ENCODE measurements around the gene CDK15. TPM values are rescaled to one million over a fixed set of nuclear protein-coding genes. Genes with fewer than 3 reads are reported as not detected.

CDK15 gene
- total and polyA plus RNA-seq, 2 experiments from 2014 or later = 0.27 TPM; not detected in 1

DNA sequence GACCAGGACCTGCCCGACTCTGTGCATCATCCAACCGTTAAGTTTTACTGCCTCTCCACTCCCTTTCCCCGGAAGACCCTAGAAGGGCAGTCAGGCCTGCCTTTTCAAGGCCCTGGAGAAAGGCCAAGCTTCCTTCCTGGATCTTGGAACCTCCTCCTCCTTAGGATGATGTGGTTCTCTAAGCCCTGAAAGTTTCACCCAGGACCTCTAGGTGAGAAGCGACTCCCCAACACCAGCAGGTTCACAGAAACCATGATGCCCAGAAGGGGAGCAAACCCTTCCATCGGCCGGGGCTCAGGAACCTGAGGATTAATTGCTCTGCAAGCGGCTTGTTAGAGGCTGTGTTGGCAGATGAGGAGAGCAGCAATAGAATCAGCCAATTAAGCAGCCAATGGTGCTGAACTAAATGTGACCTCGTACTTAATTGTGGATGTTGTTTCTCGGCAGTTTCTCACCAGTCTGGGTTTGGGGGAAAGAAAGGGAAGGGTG is 133.2 kb downstream of the CDK15 start:
- Histone ChIP-seq H2AFZ (no peak overlapping the region), H3F3A (replicated peaks; ENCODE audit: low read depth) (no peaks in the 10 kb centered on the region; the same call in 1 of the 2 replicates), H3K27ac (ENCODE audit: low read depth) (no peak overlapping the region), H4K20me1 (replicated peaks; ENCODE audit: insufficient read depth) (no peaks in the 10 kb centered on the region), H3K27me3 (ENCODE audit: insufficient read depth) (no peaks in the 10 kb centered on the region), H3K4me2 (no peak overlapping the region), H3K9me2 (ENCODE audit: insufficient read depth) (peaks cover 6% of the 10 kb centered on the region; the same call in 1 of the 2 replicates), H3K4me1 (ENCODE audit: insufficient read depth) (peaks cover 23% of the 10 kb centered on the region), H3K79me2 (replicated peaks; ENCODE audit: insufficient read depth) (no peaks in the 10 kb centered on the region), H3K36me3 (ENCODE audit: insufficient read depth) (no peaks in the 10 kb centered on the region), H3K4me3 (no peak overlapping the region)
- Mint-ChIP-seq H3K36me3 (ENCODE audit: low read depth) (peaks cover 21% of the 10 kb centered on the region), H3K4me1 (peaks cover 18% of the 10 kb centered on the region), H3K27ac (no peak overlapping the region), H3K9me3 (peaks cover 10% of the 10 kb centered on the region; the same call in 1 of the 3 replicates), H3K27me3 (ENCODE audit: insufficient read depth, low read depth, poor library complexity) (peaks cover 10% of the 10 kb centered on the region), H3K4me3 (no peak overlapping the region)
- ATAC-seq (no peak), DNase-seq (ENCODE audit: low spot score) (no peak)
- TF ChIP-seq STAT1 (IDR thresholded peaks at IDR 0.05; ENCODE audit: unreplicated experiment) = no peak
- no peak for TF ChIP-seq ZNF462 (CRISPR knock-in tag; IDR thresholded peaks at IDR 0.05)
- TF ChIP-seq POLR2AphosphoS5 (IDR thresholded peaks at IDR 0.05; ENCODE audit: low read depth) = no peak
- no peak for TF ChIP-seq ZNF331 (CRISPR knock-in tag; IDR thresholded peaks at IDR 0.05; ENCODE audit: low read depth)
- no peak for TF ChIP-seq JUNB (IDR thresholded peaks at IDR 0.05; ENCODE audit: unreplicated experiment)
- TF ChIP-seq, protein P1, sequence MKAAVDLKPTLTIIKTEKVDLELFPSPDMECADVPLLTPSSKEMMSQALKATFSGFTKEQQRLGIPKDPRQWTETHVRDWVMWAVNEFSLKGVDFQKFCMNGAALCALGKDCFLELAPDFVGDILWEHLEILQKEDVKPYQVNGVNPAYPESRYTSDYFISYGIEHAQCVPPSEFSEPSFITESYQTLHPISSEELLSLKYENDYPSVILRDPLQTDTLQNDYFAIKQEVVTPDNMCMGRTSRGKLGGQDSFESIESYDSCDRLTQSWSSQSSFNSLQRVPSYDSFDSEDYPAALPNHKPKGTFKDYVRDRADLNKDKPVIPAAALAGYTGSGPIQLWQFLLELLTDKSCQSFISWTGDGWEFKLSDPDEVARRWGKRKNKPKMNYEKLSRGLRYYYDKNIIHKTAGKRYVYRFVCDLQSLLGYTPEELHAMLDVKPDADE (IDR thresholded peaks at IDR 0.05) = no peak
- TF ChIP-seq CREB1 (CRISPR knock-in tag; IDR thresholded peaks at IDR 0.05; ENCODE audit: low read depth) = no peak
- no peak for TF ChIP-seq NANOG (IDR thresholded peaks at IDR 0.05; ENCODE audit: borderline replicate concordance)
- TF ChIP-seq EZH2 (IDR thresholded peaks at IDR 0.05; ENCODE audit: low read depth, unreplicated experiment) = no peak
- TF ChIP-seq EZH2phosphoT487 (IDR thresholded peaks at IDR 0.05; ENCODE audit: unreplicated experiment) = no peak
